GM23338 (cell line): Measurements from ENCODE around the gene FGF8. TPM values are rescaled to one million over a fixed set of nuclear protein-coding genes. Genes with fewer than 3 reads are reported as not detected.

ENCODE experiments used
- ATAC-seq: fragments of 200-7000 bp; cut with Tn5 transposase; 3 replicates; pipeline ENCODE4 v1.9.1; 2020
- DNase-seq: peaks from one replicate; pipeline ENCODE4 v3.0.0-alpha.2; 2015; ENCODE audit warnings: low spot score
- H2AFZ ChIP-seq: fragments of 200-600 bp; sonication (generic); 2 replicates; pipeline ENCODE4 v1.8.0; 2016; ENCODE audit warnings: antibody characterized with exemption, mild to moderate bottlenecking, moderate library complexity
- H3F3A ChIP-seq: fragments of 200-600 bp; sonication (generic); replicated peaks from 2 replicates; pipeline ENCODE4 v1.8.0; 2017; ENCODE audit warnings: antibody characterized with exemption, mixed run types, low read depth
- H3K27ac ChIP-seq: fragments of 200-600 bp; sonication (generic); 2 replicates; pipeline ENCODE4 v1.6.1; 2016; ENCODE audit warnings: low read depth
- H3K27me3 ChIP-seq: fragments of 200-600 bp; sonication (generic); 2 replicates; pipeline ENCODE4 v1.8.0; 2016; ENCODE audit warnings: mild to moderate bottlenecking, mixed run types, moderate library complexity; ENCODE audit not compliant: insufficient read depth
- H3K36me3 ChIP-seq: fragments of 200-600 bp; sonication (generic); 2 replicates; pipeline ENCODE4 v1.8.0; 2016; ENCODE audit warnings: mild to moderate bottlenecking; ENCODE audit not compliant: insufficient read depth
- H3K4me1 ChIP-seq: fragments of 200-600 bp; sonication (generic); 2 replicates; pipeline ENCODE4 v1.8.0; 2016; ENCODE audit warnings: mild to moderate bottlenecking, moderate library complexity; ENCODE audit not compliant: insufficient read depth
- H3K4me2 ChIP-seq: fragments of 200-600 bp; sonication (generic); 2 replicates; pipeline ENCODE4 v1.7.1; 2017; ENCODE audit warnings: mixed run types
- H3K4me3 ChIP-seq: fragments of 200-600 bp; sonication (generic); 2 replicates; pipeline ENCODE4 v1.6.1; 2016; ENCODE audit warnings: mixed run types
- H3K79me2 ChIP-seq: fragments of 200-600 bp; sonication (generic); replicated peaks from 2 replicates; pipeline ENCODE4 v1.8.0; 2017; ENCODE audit warnings: mild to moderate bottlenecking; ENCODE audit not compliant: insufficient read depth
- H3K9me2 ChIP-seq: fragments of 200-600 bp; sonication (generic); 2 replicates; pipeline ENCODE4 v1.8.0; 2017; ENCODE audit not compliant: insufficient read depth
- H4K20me1 ChIP-seq: fragments of 200-600 bp; sonication (generic); replicated peaks from 2 replicates; pipeline ENCODE4 v1.8.0; 2017; ENCODE audit warnings: mild to moderate bottlenecking; ENCODE audit not compliant: insufficient read depth
- H3K27ac Mint-ChIP-seq: 2 replicates; pipeline ENCODE4 v1.8.0; 2020; ENCODE audit warnings: inconsistent platforms, mild to moderate bottlenecking, moderate library complexity, mixed read lengths
- H3K27me3 Mint-ChIP-seq: 3 replicates; pipeline ENCODE4 v1.8.0; 2022; ENCODE audit warnings: low read depth, mild to moderate bottlenecking, moderate library complexity, mixed read lengths, inconsistent platforms; ENCODE audit not compliant: insufficient read depth, poor library complexity
- H3K36me3 Mint-ChIP-seq: 3 replicates; pipeline ENCODE4 v1.8.0; 2021; ENCODE audit warnings: low read depth, mild to moderate bottlenecking, inconsistent platforms, moderate library complexity, mixed read lengths
- H3K4me1 Mint-ChIP-seq: 3 replicates; pipeline ENCODE4 v1.8.0; 2020; ENCODE audit warnings: mild to moderate bottlenecking, inconsistent platforms, mixed read lengths
- H3K4me3 Mint-ChIP-seq: 3 replicates; pipeline ENCODE4 v1.8.0; 2021; ENCODE audit warnings: moderate library complexity, mild to moderate bottlenecking, inconsistent platforms, mixed read lengths
- H3K9me3 Mint-ChIP-seq: 3 replicates; pipeline ENCODE4 v1.8.0; 2020; ENCODE audit warnings: moderate library complexity, mild to moderate bottlenecking, inconsistent platforms, mixed read lengths
- CREB1 ChIP-seq: fragments of 250-450 bp; sonication (Bioruptor Pico); IDR thresholded peaks from 2 replicates; pipeline ENCODE4 v1.5.0; 2020; ENCODE audit warnings: low read depth, mild to moderate bottlenecking, moderate library complexity
- CTCF ChIP-seq, 2 experiments: fragments of 200-600 bp in 1 of 2; sonication (generic) in 1 of 2; conservative IDR thresholded peaks; 2 replicates each; pipeline versions ENCODE4 v1.5.1 to v1.6.1; 2016 to 2017; ENCODE audit warnings: antibody characterized with exemption in 2 of 2, low read depth in 2 of 2, mild to moderate bottlenecking in 2 of 2, moderate library complexity in 1 of 2
- ETS1 ChIP-seq: IDR thresholded peaks from 2 replicates; pipeline ENCODE4 v1.6.1; 2016; ENCODE audit warnings: antibody characterized with exemption
- EZH2 ChIP-seq: fragments of 200-600 bp; sonication (generic); IDR thresholded peaks from one replicate; pipeline ENCODE4 v1.8.0; 2017; ENCODE audit warnings: antibody characterized with exemption, mild to moderate bottlenecking, low read depth; ENCODE audit not compliant: unreplicated experiment
- EZH2phosphoT487 ChIP-seq: fragments of 200-600 bp; sonication (generic); IDR thresholded peaks from one replicate; pipeline ENCODE4 v1.8.1; 2018; ENCODE audit warnings: antibody characterized with exemption; ENCODE audit not compliant: unreplicated experiment
- JUNB ChIP-seq: IDR thresholded peaks from one replicate; pipeline ENCODE4 v1.6.1; 2016; ENCODE audit warnings: antibody characterized with exemption; ENCODE audit not compliant: unreplicated experiment
- NANOG ChIP-seq: IDR thresholded peaks from 2 replicates; pipeline ENCODE4 v1.6.1; 2016; ENCODE audit warnings: antibody characterized with exemption, borderline replicate concordance
- POLR2AphosphoS5 ChIP-seq: IDR thresholded peaks from 2 replicates; pipeline ENCODE4 v1.6.1; 2016; ENCODE audit warnings: antibody characterized with exemption, low read depth
- REST ChIP-seq: IDR thresholded peaks from one replicate; pipeline ENCODE4 v1.6.1; 2018; ENCODE audit warnings: antibody characterized with exemption; ENCODE audit not compliant: unreplicated experiment
- ZNF114 ChIP-seq: fragments of 250-450 bp; sonication (Bioruptor Pico); IDR thresholded peaks from 2 replicates; pipeline ENCODE4 v1.5.0; 2020; ENCODE audit warnings: mild to moderate bottlenecking, moderate library complexity
- ZNF331 ChIP-seq: fragments of 250-450 bp; sonication (Bioruptor Pico); IDR thresholded peaks from 2 replicates; pipeline ENCODE4 v1.5.0; 2020; ENCODE audit warnings: low read depth, mild to moderate bottlenecking, moderate library complexity
- ZNF462 ChIP-seq: fragments of 250-450 bp; sonication (Bioruptor Pico); IDR thresholded peaks from 2 replicates; pipeline ENCODE4 v1.5.0; 2020; ENCODE audit warnings: mild to moderate bottlenecking, moderate library complexity
- polyA plus RNA-seq: library from polyadenylated mRNA; unstranded; fragments of >200 nt; fragmentation: Nextera tagmentation; extraction: Ambion mirVana; gene quantifications from 2 replicates; pipeline ENCODE4 v1.2.1, GENCODE V29; 2016
- total RNA-seq: library from RNA; depleted of rRNA; stranded (reverse); fragments of >200 nt; shearing (Covaris generic); gene quantifications from 2 replicates; pipeline ENCODE4 v1.2.3, GENCODE V29; 2014

Gene FGF8
- total and polyA plus RNA-seq, 2 experiments from 2014 or later = 1.6 to 6.2 TPM

- TF ChIP-seq ZNF462 = no peak
- no peak for TF ChIP-seq EZH2phosphoT487
These were observed 3.7 kb downstream of the FGF8 start (continued) for GRCh38 chr10:101772017-101772894.

- Histone ChIP-seq H3K79me2 (no peaks in the 10 kb centered on the region), H3K27me3 (peaks cover 47% of the 10 kb centered on the region), H4K20me1 (no peaks in the 10 kb centered on the region), H3K9me2 (no peaks in the 10 kb centered on the region), H3K4me1 (peaks cover 28% of the 10 kb centered on the region), H3K4me2 (no peak overlapping the region), H3K36me3 (no peaks in the 10 kb centered on the region), H3F3A (peaks cover 11% of the 10 kb centered on the region; the same call in 1 of the 2 replicates), H3K27ac (no peak overlapping the region), H2AFZ (no peak overlapping the region), H3K4me3 (no peak overlapping the region)
- peak overlapping the region; percentile 33; the same call in 1 of the 3 replicates for H3K4me3 Mint-ChIP-seq
- no peak for ATAC-seq
- DNase-seq = no peak
- peaks cover 56% of the 10 kb centered on the region for H3K27me3 Mint-ChIP-seq
- peaks cover 40% of the 10 kb centered on the region for H3K4me1 Mint-ChIP-seq
- no peaks in the 10 kb centered on the region for H3K9me3 Mint-ChIP-seq
- no peak overlapping the region for H3K27ac Mint-ChIP-seq
- H3K36me3 Mint-ChIP-seq = no peaks in the 10 kb centered on the region; the same call in 2 of the 3 replicates
- TF ChIP-seq CTCF (conservative IDR thresholded peaks at IDR 0.05; ENCODE audit: low read depth in 2 of 2) (no peak), JUNB (no peak), ZNF114 (CRISPR knock-in tag) (no peak), ZNF331 (CRISPR knock-in tag) (no peak), CREB1 (CRISPR knock-in tag) (no peak), NANOG (no peak), ETS1 (no peak), EZH2 (no peak), POLR2AphosphoS5 (no peak), REST (no peak)
These were observed 4.5 kb downstream of the FGF8 start for GRCh38 chr10:101771380-101771779.
